Type B pancreatic cell (in vitro differentiated cells): ENCODE data around the gene SCFD2. TPM values are rescaled to one million over a fixed set of nuclear protein-coding genes. Genes with fewer than 3 reads are reported as not detected.

Experiments used
- DNase-seq: peaks from one replicate; pipeline ENCODE4 v3.0.0; 2021; ENCODE audit warnings: mixed read lengths; ENCODE audit not compliant: unreplicated experiment; ENCODE audit errors: extremely low spot score
- H3K27ac Mint-ChIP-seq: 2 replicates; pipeline ENCODE4 v1.8.0; 2021; ENCODE audit warnings: mild to moderate bottlenecking, mixed read lengths
- H3K27me3 Mint-ChIP-seq: 2 replicates; pipeline ENCODE4 v1.8.0; 2021; ENCODE audit warnings: mixed read lengths
- H3K36me3 Mint-ChIP-seq: 2 replicates; pipeline ENCODE4 v1.8.0; 2021; ENCODE audit warnings: mixed read lengths
- H3K4me1 Mint-ChIP-seq: one replicate; pipeline ENCODE4 v1.8.0; 2021; ENCODE audit warnings: mixed read lengths; ENCODE audit not compliant: unreplicated experiment
- H3K4me3 Mint-ChIP-seq: 2 replicates; pipeline ENCODE4 v1.8.0; 2021; ENCODE audit warnings: mild to moderate bottlenecking, mixed read lengths
- H3K9me3 Mint-ChIP-seq: 2 replicates; pipeline ENCODE4 v1.8.0; 2021; ENCODE audit warnings: mixed read lengths
- total RNA-seq: library from RNA; stranded (reverse); gene quantifications from 2 replicates; pipeline ENCODE4 v1.2.1, GENCODE V29; 2021; ENCODE audit warnings: low replicate concordance
- TF ChIP-seq, protein P1 (sequence below): fragments of 200-600 bp; sonication (generic); conservative IDR thresholded peaks from 2 replicates; pipeline ENCODE4 v1.5.0; 2021; ENCODE audit warnings: antibody characterized with exemption, mild to moderate bottlenecking

SCFD2 gene
- total RNA-seq, 1 donor from 2014 or later = 11.2 TPM

DNA sequence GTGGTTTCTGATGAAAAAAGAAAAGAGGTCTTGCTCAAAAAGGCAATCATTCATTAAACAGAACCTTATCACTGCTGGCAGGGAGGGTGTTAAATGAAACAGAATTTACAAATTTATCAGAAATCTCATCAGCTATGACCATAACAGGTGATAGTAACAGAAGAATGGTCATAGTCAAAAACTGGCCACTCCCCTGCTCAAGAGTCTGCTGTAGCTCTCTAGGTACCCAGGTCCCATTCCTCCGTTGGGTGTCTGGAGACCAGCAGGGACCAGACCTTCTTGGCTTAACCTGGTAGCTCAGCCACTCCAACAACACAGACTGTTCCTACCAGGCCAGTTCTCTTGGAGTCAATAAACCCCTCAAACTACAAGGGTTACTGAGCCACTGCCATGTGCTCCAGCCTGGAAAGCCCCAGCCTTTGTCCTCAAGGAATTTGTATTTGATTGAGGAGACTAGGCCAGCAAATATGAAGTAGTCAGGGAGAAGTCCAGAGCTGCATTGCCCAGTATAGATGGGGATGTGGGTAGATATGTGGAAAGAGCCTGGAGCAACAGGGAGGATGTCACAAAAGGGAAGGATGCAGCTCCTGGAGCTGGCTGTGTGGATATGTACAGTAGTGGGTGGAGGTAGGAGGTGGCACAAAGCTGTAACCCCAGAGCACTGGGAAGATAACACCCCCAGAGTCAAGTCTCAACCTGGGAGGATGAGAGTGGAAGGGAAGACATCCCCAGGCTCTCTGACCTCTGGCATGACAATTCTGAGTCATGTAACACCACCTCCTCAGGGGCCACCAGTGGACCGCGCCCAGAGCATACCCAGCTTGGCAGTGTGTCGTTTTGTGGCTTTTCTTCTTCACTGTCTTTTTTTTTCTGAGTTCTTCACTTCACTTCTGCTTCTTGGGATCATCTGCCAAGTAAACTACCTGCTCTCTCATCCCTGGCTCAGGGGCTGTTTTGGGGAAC is 481.9 kb downstream of the SCFD2 start:
- Mint-ChIP-seq H3K36me3 (peaks cover 15% of the 10 kb centered on the region), H3K9me3 (peaks cover 19% of the 10 kb centered on the region), H3K27ac (no peak overlapping the region), H3K4me1 (no peaks in the 10 kb centered on the region), H3K4me3 (no peak overlapping the region), H3K27me3 (no peaks in the 10 kb centered on the region)
- TF ChIP-seq, protein P1, sequence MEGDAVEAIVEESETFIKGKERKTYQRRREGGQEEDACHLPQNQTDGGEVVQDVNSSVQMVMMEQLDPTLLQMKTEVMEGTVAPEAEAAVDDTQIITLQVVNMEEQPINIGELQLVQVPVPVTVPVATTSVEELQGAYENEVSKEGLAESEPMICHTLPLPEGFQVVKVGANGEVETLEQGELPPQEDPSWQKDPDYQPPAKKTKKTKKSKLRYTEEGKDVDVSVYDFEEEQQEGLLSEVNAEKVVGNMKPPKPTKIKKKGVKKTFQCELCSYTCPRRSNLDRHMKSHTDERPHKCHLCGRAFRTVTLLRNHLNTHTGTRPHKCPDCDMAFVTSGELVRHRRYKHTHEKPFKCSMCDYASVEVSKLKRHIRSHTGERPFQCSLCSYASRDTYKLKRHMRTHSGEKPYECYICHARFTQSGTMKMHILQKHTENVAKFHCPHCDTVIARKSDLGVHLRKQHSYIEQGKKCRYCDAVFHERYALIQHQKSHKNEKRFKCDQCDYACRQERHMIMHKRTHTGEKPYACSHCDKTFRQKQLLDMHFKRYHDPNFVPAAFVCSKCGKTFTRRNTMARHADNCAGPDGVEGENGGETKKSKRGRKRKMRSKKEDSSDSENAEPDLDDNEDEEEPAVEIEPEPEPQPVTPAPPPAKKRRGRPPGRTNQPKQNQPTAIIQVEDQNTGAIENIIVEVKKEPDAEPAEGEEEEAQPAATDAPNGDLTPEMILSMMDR = no peak
- no peak for DNase-seq

DNA sequence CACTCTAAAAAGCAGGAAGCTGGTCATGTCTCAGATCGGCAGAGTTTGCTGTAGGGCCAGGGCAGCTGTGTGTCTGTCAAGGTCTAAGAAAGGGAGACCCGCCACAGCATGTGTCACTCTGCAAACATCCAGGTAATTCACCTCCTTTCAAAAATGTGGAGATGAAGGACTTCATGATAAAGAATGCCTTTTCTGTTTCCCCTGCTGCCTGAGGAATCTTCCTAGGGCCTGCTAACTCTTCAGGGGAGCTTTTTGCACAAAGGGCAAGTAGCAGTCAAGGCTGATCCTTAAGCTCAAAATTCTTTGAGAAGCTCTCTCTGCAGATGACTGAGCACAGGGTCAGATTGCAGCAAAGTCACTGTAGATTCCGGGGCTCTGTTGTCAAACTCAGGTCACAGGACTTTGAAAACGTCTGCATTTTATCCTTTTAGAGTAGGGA is 482.7 kb downstream of the SCFD2 start:
- Mint-ChIP-seq H3K27ac (no peak overlapping the region), H3K4me3 (no peak overlapping the region), H3K9me3 (peaks cover 14% of the 10 kb centered on the region), H3K4me1 (no peaks in the 10 kb centered on the region), H3K36me3 (peaks cover 10% of the 10 kb centered on the region), H3K27me3 (no peaks in the 10 kb centered on the region)
- no peak for DNase-seq
- TF ChIP-seq, protein P1 = no peak

- no peaks in the 10 kb centered on the region for H3K27me3 Mint-ChIP-seq
- H3K36me3 Mint-ChIP-seq = peaks cover 10% of the 10 kb centered on the region
- TF ChIP-seq, protein P1 = no peak
- H3K4me3 Mint-ChIP-seq = no peak overlapping the region
- peaks cover 14% of the 10 kb centered on the region for H3K9me3 Mint-ChIP-seq
- no peak overlapping the region for H3K27ac Mint-ChIP-seq
- H3K4me1 Mint-ChIP-seq = no peaks in the 10 kb centered on the region
- peak; percentile 2 for DNase-seq
These were observed 484.9 kb downstream of the SCFD2 start for GRCh38 chr4:52880994-52881393.

DNA sequence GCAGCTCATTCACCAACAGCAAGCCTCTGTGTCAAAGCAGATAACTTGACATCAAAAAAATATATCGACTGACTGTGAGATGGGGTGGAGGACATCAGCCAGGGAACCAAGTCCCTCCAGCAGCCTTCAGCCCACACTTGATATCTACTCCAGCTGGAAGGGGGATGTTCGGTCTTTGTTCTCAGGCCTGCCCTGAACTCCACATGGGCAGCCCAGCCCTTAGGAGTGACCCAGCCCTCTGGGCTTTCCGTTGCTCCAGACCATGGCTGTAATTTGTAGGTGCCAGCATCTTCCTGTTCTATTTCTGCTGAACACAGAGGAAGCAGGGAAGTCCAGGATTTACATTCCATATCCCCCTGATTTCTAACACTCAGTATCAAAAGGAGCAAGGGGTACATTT is 486.4 kb downstream of the SCFD2 start:
- TF ChIP-seq, protein P1 = no peak
- DNase-seq = peak; percentile 50
- Mint-ChIP-seq H3K36me3 (peaks cover 10% of the 10 kb centered on the region), H3K9me3 (peaks cover 14% of the 10 kb centered on the region), H3K27ac (no peak overlapping the region), H3K27me3 (no peaks in the 10 kb centered on the region), H3K4me3 (no peak overlapping the region), H3K4me1 (peaks cover 3% of the 10 kb centered on the region)

DNA sequence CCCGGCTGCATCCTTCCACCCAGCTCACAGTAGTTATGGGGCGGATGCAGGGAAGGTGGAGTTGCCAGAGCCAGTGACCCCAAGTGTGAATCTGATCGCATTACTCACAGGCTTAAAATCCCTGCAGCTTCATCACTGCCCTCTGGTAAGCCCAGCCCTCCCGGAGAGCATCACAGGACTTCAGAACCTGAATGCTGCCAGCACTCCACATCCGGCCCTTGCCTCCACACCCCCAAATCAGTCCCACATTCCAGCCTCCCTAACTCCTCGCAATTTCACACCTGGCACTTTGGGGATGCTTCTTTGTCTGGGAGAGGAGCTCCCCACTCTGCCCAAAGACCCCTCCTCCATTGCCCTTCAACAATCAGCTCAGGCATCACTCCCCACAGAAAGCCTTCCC is 488.2 kb downstream of the SCFD2 start:
- DNase-seq = no peak
- peaks cover 19% of the 10 kb centered on the region for H3K4me1 Mint-ChIP-seq
- peaks cover 10% of the 10 kb centered on the region for H3K36me3 Mint-ChIP-seq
- peaks cover 2% of the 10 kb centered on the region for H3K27me3 Mint-ChIP-seq
- no peak overlapping the region for H3K27ac Mint-ChIP-seq
- TF ChIP-seq, protein P1 = no peak
- no peak overlapping the region for H3K4me3 Mint-ChIP-seq
- H3K9me3 Mint-ChIP-seq = peaks cover 13% of the 10 kb centered on the region
